Medulla oblongata (tissue), 1 donor: ENCODE data around the gene CCDC40.

ENCODE experiments used
- DNase-seq: peaks from one replicate; pipeline ENCODE4 v3.0.0-alpha.2; 2015; ENCODE audit errors: extremely low spot score

Gene CCDC40

DNA sequence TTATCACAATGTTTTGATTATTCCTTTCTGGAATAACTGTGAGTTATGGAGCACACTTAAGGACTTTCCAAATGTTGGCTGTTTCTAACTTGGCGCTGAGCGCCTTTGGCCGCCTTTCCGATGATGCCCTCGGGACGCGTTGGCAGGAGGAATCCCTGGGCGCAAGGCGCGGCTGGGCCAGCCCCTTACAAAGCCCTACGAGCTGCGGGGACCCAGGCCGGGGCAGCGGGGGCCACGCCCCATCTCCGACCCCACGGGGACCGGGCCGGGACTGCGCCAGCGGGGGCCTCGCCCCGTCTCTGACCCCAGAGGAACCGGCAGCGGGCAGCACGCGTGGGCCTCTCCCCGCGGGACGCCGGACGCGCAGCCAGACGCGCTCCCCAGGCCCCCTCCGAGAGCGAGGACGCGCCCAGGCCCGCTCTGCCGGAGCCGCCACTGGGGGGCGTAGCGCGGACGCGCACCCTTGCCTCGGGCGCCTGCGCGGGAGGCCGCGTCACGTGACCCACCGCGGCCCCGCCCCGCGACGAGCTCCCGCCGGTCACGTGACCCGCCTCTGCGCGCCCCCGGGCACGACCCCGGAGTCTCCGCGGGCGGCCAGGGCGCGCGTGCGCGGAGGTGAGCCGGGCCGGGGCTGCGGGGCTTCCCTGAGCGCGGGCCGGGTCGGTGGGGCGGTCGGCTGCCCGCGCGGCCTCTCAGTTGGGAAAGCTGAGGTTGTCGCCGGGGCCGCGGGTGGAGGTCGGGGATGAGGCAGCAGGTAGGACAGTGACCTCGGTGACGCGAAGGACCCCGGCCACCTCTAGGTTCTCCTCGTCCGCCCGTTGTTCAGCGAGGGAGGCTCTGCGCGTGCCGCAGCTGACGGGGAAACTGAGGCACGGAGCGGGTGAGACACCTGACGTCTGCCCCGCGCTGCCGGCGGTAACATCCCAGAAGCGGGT is 64.8 kb downstream of the CCDC40 start, which contains the start of gene GAA:
Gene GAA (plus strand): TSS at position 571 of the 935 bp plus-strand sequence. CDS start 3,006 bp downstream, outside the sequence.
- DNase-seq, result peak; percentile 90

DNA sequence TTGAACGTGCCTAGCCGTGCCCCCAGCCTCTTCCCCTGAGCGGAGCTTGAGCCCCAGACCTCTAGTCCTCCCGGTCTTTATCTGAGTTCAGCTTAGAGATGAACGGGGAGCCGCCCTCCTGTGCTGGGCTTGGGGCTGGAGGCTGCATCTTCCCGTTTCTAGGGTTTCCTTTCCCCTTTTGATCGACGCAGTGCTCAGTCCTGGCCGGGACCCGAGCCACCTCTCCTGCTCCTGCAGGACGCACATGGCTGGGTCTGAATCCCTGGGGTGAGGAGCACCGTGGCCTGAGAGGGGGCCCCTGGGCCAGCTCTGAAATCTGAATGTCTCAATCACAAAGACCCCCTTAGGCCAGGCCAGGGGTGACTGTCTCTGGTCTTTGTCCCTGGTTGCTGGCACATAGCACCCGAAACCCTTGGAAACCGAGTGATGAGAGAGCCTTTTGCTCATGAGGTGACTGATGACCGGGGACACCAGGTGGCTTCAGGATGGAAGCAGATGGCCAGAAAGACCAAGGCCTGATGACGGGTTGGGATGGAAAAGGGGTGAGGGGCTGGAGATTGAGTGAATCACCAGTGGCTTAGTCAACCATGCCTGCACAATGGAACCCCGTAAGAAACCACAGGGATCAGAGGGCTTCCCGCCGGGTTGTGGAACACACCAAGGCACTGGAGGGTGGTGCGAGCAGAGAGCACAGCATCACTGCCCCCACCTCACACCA is 65.7 kb downstream of the CCDC40 start:
- DNase-seq, result peak; percentile 16

DNA sequence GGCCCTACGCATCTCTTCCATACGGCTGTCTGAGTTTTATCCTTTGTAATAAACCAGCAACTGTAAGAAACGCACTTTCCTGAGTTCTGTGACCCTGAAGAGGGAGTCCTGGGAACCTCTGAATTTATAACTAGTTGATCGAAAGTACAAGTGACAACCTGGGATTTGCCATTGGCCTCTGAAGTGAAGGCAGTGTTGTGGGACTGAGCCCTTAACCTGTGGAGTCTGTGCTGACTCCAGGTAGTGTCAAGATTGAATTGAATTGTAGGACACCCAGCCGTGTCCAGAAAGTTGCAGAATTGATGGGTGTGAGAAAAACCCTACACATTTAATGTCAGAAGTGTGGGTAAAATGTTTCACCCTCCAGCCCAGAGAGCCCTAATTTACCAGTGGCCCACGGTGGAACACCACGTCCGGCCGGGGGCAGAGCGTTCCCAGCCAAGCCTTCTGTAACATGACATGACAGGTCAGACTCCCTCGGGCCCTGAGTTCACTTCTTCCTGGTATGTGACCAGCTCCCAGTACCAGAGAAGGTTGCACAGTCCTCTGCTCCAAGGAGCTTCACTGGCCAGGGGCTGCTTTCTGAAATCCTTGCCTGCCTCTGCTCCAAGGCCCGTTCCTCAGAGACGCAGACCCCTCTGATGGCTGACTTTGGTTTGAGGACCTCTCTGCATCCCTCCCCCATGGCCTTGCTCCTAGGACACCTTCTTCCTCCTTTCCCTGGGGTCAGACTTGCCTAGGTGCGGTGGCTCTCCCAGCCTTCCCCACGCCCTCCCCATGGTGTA is 66.4 kb downstream of the CCDC40 start:
- no peak for DNase-seq

DNA sequence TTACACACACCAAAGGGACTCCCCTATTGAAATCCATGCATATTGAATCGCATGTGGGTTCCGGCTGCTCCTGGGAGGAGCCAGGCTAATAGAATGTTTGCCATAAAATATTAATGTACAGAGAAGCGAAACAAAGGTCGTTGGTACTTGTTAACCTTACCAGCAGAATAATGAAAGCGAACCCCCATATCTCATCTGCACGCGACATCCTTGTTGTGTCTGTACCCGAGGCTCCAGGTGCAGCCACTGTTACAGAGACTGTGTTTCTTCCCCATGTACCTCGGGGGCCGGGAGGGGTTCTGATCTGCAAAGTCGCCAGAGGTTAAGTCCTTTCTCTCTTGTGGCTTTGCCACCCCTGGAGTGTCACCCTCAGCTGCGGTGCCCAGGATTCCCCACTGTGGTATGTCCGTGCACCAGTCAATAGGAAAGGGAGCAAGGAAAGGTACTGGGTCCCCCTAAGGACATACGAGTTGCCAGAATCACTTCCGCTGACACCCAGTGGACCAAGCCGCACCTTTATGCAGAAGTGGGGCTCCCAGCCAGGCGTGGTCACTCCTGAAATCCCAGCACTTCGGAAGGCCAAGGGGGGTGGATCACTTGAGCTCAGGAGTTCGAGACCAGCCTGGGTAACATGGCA is 67.1 kb downstream of the CCDC40 start:
- no peak for DNase-seq

DNA sequence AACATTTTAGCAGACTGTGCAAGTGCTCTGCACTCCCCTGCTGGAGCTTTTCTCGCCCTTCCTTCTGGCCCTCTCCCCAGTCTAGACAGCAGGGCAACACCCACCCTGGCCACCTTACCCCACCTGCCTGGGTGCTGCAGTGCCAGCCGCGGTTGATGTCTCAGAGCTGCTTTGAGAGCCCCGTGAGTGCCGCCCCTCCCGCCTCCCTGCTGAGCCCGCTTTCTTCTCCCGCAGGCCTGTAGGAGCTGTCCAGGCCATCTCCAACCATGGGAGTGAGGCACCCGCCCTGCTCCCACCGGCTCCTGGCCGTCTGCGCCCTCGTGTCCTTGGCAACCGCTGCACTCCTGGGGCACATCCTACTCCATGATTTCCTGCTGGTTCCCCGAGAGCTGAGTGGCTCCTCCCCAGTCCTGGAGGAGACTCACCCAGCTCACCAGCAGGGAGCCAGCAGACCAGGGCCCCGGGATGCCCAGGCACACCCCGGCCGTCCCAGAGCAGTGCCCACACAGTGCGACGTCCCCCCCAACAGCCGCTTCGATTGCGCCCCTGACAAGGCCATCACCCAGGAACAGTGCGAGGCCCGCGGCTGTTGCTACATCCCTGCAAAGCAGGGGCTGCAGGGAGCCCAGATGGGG is 68.0 kb downstream of the CCDC40 start:
- DNase-seq, result no peak

DNA sequence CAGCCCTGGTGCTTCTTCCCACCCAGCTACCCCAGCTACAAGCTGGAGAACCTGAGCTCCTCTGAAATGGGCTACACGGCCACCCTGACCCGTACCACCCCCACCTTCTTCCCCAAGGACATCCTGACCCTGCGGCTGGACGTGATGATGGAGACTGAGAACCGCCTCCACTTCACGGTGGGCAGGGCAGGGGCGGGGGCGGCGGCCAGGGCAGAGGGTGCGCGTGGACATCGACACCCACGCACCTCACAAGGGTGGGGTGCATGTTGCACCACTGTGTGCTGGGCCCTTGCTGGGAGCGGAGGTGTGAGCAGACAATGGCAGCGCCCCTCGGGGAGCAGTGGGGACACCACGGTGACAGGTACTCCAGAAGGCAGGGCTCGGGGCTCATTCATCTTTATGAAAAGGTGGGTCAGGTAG is 68.5 kb downstream of the CCDC40 start:
- DNase-seq, result no peak

DNA sequence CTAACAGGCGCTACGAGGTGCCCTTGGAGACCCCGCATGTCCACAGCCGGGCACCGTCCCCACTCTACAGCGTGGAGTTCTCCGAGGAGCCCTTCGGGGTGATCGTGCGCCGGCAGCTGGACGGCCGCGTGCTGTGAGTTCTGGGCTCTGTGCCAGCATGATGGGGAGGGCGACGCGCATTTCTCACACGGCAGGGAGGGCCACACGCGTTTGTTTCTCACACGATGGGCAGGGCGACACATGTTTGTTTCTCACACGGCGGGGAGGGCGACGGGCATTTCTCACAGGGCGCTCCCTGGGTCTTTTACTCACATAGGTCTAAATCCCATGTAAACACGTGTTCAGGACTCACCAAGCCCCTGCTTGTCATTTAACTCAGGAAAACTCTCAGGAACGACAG is 69.3 kb downstream of the CCDC40 start:
- DNase-seq, result peak; percentile 9

DNA sequence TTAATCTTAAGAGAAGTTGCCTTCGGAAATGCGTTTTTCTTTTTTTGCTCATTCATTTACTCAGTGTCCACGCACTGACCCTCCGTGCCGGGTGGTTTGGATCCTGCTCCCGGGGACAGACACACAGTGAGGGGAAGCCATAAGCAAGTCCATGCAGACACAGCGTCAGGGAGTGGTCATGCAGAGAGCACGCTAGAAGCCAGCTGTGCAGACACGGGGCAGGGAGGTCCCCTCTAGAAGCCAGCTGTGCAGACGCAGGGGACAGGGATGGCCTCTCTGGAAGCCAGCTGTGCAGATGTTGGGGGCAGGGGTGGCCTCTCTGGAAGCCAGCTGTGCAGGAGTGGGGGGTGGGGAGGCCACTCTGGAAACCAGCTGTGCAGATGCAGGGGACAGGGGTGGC is 69.7 kb downstream of the CCDC40 start:
- no peak for DNase-seq

DNA sequence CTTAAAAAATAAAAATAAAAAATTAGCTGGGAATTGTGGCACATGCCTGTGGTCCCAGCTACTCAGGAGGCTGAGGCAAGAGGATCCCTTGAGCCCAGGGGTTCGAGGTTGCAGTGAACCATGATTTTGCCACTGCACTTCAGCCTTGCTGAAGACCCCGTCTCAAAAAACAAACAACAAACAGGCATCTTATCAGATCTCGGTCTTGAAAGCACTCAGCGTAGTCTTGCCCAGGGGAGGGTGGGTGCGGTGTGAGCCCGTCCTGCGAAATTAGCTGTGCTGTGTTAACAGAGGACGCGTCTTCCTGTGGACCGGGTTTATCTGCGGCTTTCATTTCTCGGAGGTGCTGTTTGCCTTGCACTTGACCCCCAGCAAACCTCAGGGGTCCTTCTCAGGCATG is 70.3 kb downstream of the CCDC40 start:
- no peak for DNase-seq

DNA sequence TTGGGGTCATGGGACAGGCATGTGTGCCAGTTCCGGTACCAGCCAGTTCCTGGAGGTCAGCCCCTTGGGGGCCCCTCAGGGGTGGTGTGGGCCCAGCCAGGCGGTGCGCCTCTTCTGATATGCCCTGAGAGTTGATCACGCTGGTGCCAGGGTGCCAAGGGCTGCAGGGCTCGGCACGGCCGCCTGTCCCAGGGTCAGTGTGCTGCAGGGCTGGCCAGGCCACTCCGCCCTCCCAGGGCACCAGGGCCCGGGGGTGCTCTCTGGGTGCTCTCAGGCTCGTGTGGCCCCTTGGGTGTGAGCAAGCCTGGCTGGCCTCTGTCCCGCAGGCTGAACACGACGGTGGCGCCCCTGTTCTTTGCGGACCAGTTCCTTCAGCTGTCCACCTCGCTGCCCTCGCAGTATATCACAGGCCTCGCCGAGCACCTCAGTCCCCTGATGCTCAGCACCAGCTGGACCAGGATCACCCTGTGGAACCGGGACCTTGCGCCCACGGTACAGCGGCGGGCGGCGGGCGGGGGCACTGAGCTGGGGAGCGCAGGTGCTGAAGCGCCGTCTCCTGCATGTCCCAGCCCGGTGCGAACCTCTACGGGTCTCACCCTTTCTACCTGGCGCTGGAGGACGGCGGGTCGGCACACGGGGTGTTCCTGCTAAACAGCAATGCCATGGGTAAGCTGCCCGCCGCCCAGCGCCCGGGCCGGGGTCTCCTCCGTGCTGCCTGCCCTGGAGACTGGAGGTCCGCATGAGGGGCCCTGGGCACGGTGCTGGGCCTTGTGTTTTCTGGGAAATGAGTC is 71.0 kb downstream of the CCDC40 start:
- no peak for DNase-seq

DNA sequence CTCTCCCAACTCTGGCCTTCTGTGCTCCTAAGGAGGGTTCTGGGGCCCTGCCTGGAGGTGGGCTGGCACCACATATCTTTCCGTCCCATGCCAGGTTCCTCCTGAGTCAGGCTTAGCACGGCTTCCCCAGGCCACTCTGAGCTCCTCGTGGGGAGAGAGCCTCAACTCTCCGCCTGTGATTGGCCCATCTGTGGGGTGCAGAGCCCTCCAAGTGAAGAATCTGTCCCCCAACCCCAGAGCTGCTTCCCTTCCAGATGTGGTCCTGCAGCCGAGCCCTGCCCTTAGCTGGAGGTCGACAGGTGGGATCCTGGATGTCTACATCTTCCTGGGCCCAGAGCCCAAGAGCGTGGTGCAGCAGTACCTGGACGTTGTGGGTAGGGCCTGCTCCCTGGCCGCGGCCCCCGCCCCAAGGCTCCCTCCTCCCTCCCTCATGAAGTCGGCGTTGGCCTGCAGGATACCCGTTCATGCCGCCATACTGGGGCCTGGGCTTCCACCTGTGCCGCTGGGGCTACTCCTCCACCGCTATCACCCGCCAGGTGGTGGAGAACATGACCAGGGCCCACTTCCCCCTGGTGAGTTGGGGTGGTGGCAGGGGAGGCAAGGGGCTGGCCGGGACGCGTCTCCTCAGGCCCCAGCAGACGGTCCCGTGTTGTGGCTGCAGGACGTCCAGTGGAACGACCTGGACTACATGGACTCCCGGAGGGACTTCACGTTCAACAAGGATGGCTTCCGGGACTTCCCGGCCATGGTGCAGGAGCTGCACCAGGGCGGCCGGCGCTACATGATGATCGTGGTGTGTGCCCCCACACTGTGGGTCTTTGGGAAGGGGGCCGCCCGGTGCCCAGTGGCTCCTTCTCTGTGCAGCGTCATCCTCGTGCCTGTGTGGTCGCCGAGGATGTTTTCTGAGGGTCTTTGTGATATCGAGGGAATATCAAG is 71.9 kb downstream of the CCDC40 start:
- no peak for DNase-seq

DNA sequence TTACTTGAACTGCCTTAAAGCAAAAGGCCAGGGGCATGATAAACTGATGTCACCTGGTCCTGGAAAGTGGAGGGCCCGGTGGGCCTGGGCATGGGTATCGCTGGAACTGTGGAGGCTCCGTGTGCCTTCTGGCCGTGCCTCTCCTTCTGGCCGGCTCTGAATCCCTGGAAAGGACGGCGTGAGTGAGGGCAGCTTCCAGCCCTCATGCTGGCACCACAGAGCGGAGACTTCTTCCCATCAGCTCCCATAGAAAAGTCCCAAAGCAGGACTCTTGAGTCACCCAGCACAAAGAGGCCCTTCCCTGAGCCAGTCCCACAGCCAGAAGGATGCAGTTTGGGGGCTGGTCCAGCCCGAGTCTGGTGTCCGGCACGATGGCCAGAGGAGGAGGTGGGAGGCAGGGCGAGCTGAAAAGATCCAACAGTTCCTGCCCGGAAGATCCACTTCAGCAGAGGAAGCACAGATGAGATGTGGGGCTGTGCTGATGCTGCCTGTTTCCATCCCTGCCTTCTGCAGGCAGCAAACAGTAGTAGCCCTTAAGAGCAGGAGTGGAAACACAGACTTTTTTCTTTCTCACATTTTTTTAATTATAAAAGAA is 72.7 kb downstream of the CCDC40 start:
- DNase-seq, result no peak

DNA sequence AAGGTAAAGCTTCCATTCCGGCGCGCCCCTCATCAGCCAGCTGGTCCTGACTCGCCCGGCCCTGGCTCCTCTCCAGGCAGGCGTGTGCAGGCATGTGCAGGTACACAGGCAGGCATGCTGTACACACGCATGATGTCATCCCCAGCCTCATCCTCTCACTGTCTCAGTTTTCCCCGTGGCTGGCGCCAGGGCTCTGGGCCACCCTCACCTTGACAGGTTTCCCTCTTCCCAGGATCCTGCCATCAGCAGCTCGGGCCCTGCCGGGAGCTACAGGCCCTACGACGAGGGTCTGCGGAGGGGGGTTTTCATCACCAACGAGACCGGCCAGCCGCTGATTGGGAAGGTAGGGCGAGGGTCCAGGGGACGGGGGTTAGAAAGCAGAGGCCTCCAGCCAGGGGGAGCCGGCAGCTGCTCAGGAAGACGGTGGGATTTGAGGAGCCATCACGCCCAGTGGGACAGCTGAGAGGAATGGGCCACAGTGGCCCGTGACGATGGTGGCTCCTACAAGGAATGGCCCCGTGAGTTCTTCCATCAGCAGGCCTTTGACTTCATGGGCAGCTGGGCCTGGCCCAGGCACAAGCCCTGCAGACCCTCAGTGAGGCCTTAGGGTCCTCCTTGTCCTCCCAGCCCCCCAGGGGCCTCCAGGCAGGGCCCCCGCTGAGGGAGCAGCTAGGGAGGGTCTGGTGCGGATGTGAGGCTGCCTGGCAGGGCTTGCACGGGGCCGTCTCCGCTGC is 73.4 kb downstream of the CCDC40 start:
- DNase-seq, result no peak

DNA sequence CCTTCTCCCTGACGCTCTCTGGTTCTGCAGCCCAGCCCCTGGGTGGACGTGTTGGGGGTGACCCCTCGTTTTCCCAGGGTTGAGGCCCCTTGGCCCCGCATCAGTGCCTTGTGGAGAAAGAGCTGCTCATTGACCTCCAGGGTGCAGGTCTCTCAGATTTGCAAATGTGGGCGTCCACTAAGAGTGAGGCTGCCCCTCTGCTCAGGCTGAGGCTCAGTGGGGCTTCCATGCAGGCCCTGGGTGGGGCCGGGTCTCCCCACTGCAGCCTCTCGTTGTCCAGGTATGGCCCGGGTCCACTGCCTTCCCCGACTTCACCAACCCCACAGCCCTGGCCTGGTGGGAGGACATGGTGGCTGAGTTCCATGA is 74.0 kb downstream of the CCDC40 start:
- DNase-seq, result no peak

DNA sequence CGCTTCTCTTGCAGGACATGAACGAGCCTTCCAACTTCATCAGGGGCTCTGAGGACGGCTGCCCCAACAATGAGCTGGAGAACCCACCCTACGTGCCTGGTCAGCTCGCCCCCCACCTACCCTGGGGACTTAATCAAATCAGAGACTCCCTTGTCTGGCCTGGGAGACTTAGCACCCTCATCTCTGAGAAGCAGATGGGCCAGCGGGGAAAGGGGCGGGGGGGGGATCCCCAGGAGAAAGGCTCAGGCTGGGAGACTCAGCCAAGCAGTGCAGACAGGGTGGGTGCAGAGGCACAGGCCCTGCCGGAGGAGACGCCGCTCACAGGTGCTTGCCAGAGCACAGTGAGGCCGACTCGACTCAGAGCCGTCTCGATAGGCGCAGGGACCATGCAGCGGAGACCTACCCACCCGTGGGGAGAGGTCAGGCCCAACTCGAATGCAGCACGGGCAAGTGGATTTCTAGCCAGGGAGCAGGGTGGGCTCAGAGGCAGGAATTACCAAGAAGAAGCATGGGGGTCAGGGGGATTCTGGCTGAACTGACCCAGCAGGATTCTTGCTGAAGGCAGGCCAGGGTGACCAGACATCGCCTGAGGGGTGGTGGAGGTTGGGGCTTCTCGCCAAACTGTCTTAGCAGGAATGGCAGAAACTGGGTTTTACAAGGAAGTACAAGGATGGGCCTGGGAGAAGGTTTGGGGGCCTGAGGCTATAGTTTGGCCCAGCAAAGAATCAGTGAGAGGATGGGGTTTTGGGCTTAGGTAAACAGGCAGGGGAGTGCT is 74.7 kb downstream of the CCDC40 start:
- DNase-seq, result no peak

DNA sequence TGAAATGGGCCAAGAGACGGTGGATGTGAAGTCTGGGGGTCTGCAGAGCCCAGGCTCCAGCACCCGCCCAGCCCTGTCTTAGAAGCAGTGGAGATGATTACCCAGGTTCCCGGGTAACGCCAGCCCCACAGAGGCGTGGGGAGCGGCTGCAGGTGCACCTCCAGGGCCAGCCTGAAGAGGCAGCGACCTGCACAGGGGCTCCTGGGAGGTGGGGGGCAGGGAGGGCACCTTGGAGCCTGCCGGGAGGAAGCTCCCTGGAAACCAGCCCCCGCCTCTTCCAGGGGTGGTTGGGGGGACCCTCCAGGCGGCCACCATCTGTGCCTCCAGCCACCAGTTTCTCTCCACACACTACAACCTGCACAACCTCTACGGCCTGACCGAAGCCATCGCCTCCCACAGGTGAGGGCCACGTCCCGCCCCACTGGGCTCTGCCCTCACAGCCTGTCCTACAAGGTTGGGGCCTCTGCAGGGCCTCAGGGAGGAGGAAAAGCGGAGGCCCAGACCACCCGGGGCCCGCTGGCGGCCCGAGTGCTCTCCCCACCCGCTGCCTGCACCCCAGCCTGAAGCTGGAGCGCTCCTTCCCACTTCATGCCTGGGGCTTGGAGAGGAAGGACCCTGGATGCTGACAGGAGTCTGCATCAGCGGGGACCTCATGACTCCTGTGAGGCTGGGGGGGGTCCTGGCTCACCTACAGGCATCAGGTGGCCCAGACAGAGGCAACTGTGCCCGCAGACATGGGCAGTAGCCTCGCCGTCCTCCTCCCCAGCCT is 75.4 kb downstream of the CCDC40 start:
- DNase-seq, result no peak
